NCI-H524 (cell line): ENCODE data around the gene MYO1B.

Source experiments
- DNase-seq, 2 experiments: peaks; one replicate each; lab custom pipeline; 2025; lab: John Stamatoyannopoulos, UW

Gene MYO1B

GRCh38 chr2:191262436-191262835 lies 17.2 kb downstream of the MYO1B start:
- no peak for DNase-seq

DNA sequence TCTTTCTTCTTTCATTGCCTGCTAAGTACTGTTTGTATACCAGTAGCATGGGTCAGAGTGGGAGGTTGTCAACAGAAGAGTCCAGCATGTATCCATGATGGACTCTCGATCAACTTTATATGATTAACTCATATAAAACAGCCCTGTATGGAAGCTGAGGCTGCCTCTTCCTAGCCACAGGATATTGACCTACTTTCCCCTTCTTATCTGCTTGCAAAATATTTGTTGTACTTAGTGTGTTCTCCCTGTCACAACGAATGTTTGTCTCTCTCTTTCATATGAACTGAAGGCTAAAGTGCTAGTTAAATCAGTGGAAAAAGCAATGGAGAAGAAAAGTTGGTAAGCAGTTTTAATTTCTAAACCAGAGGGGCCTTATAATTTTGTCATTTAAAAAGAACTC lies 17.8 kb downstream of the MYO1B start:
- DNase-seq, result no peak

DNA sequence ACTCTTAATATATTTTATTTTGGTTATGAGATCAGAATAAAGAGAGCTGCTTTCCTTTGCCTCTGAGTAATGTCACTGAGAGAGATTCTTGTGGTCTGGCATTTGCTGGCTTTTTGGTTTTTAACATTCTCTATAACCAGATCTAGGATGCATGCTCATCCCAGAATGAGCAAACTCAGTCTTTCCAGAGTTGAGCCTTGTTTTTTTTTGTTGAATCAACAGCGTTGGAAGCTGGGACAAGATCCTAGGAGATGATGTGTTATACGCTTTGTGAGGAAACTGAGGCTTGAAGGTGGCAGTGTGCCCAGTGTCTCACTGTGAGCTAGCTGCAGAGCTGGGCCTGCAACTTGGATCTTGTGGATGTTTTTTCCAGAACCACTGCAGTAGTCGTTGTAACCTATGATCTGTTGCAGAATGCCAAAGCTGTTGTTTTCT lies 19.5 kb downstream of the MYO1B start:
- no peak for DNase-seq

DNA sequence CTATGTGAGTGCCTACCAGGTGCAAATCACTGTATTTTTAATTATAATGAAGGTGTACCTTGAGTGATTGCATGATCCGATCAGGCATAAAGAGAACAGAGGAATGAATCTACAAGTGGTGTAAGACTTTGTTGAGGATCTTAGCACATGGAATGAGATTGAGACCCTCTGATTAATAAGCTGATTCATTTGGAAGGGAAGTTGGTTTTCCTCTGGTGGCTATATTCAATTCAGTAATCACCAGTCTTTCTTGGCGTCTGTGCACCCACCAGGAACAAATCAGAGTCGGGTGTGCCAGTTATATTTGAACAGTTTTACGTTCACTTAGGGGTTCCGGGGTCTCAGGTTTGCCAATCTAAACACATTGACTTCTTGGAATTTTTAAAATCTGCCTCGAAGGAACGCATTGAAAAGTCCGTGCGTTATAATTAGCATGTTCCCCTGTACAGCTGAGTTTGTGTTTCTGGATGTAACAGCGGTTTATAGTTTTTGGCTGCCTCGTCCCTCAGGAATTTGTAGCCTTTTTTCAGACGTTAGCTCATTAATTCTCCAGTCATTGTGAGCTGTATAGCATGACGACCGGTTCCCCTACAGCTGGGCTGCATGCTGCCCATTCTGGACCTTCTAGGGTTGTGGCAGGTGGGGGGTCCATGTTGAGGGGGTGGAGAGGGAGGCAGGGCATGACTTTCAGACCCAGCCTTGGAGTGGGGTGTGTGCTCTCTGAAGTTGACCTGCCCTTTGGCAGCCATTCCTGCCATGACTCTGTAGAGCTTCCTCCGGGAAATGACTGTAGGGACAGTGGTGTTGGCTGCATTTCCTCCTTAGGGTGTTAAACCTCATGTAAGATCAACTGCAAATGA lies 20.3 kb downstream of the MYO1B start:
- no peak for DNase-seq

DNA sequence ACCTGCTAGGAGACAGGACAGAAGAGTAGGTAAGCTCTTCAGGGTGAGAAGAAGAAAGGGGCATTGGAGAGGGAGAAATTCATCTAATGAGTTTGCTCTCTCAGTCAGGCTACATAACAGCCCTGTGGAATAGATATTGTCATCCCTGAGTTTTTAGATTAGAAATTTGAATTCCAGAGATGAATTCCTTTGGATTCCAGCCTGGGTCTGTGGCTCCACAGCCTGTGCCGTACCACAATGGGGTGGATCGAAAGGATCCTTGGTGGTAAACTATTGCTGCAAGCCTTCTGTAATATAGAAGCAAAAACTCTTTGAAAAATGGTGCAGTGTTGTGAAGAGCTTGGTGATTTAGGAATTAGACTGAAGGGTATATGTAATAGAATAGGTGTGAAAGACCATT lies 21.0 kb downstream of the MYO1B start:
- DNase-seq, result no peak

DNA sequence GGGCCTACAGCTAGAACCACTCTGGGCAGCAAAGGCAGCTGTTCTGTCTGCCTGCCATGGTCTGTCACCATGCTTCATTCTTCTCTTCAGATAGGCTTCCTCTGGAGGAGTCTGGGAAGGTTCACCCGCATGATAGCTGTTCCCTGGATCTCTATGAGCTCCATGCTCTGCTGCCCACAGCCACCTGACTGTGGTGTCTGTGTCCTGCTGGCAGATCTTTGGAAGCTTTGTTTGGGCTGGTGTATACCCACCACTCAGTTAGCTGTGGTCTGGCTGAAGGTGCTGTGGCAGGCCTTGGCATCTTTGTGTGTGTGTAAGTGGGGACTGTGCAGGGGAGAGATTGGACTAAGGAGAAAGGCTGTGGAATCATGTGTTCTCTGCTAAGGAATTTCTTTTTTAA lies 23.4 kb downstream of the MYO1B start:
- DNase-seq, result no peak

DNA sequence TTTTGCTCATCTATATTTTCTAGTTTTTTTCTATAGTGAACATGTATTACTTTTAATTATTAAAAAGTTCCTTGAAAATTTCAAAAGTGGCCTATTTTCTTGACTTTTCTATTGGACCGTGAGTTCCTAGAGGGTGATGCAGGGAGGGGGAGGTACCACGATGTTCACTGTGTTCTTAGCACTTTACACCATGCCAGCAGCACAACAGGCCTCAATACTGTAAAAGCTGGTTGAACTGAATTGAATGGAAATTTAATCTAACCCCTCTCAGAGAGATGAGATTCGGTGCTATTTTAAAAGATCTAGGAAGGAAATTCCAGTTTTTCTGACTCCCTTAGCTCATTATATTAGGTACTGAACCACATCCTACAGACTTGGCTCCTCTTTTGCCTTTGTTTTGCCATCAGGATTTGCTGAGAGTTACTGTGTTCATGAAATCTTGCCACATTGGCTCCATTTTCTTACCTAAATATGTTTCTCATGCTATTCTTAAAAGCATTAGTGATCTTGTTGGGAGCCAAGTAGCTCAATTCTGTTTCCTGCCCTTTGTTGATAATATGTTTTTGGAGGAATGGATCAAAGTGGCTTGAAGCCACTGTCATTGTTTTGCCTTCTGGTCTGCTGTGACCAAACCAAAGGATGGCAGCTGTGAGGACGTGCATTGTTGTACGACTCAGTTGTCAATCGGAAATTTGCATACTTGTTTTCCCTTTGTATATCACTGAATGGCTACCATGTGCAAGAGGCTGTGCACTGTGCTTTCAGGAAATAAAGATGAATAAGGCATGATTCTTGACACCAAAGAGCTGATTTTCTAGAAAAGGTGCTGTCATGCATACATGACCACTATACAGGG lies 25.3 kb downstream of the MYO1B start:
- DNase-seq, result peak in 1 of 2 experiments; percentile 5

DNA sequence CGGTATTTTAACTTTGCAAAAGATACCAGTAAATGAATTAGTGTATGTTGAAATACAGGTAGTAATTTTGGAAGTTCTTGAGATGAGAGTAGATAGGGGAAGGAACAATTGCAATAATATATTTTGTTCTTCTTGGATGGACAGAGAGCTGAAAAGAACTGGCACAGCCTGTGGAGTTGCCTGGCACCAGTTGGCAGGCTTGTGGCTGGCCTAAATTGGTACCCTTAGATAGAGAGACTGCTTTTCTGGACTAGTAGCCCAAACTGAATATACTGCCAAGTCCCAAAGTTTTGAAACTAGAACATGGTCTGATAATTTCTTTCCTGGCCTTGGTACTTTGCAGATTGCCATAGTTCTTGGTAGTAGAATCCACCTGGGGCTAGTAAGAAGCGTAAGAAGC lies 26.9 kb downstream of the MYO1B start:
- no peak for DNase-seq

GRCh38 chr2:191274413-191274815 lies 29.2 kb downstream of the MYO1B start:
- DNase-seq, result no peak

DNA sequence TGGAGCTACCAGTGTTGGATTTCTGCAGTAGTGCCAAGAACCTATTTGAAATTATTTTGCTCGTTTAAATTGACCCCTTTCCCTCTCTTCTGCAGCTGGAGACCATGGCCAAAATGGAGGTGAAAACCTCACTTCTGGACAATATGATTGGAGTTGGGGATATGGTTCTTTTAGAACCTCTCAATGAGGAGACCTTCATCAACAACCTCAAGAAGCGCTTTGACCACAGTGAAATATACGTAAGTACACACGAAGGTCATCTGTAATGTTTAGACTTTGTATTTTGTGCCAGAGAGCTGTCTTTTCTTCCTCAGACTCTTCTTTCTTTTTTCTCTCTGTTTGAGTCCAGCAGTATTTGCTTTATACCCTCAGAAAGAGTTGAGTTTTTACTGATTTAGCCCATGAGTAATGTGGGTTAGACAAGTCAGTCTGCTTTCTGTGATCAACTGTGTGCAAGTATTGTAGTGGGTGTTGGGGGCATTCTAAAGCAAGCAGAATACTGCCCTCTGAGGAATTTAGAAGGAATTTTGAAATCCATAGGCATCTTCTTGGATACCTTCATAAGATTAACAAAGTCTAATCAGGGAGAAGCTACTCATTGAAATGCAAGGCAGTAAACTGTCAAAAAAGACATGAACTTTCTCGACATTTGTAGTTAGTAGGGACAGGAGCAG lies 31.7 kb downstream of the MYO1B start:
- no peak for DNase-seq

DNA sequence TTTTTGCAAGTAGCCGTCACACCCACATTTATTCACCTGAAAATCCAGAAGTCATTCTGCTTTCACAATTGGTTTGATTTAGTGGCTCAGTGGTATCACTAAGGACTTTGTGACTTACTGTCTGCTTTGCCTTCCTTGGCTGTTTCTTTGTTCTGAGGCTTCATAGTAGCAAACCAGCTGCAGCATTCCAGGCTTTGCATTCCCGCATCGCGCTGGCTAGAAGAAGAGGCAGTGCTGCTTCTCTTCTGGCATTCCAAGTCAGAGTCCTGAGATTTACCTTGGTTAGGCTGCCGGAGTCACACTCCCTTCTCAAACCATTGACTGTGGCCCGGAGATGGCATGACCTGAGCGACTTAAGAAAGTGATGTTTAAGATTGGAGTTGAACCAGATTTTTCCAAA lies 35.1 kb downstream of the MYO1B start:
- DNase-seq, result no peak

DNA sequence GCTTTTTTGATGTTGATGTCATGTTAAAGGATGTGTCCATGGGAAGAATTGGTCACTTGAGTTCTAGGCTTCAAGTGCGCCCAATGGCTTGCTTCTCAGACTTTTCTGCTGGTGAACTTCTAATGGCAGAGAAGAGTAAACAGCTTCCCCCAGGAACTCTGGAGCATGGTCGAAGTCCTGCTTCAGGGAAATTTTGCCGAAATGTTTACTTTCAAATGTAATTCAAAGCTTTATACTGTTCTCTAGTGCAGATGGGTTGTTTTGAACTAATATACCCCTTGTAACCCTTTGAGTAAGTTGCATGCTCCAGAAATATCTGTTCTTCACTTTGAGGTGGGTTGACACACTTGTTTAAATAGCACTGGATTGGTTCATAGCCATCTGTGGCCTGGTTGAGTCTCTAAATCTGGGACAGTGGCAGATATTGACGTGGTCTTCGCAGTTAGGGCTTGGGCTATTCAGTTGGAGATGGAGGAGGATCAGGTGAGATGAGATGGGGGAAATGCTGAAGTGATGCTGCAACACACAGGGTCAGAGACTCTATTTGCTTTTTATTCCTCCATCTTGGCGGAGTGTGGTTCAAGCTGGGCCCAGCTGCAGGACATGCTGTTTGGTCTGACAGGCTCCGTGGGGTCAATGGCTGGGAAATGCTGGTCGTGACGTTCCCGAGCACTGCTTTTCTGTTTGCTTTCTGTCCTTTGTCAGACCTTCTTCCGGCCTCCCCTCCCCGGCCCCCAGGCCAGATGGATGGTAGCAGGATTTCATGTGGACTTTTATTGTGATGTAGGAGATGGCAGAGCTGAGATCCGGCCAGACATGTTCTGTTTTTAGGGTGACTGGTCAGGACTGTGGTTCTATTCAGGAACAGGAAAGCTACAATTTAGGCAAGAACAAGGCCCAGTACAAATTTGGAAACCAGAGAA lies 35.9 kb downstream of the MYO1B start:
- no peak for DNase-seq

- no peak for DNase-seq
Measured at GRCh38 chr2:191285252-191285651, 40.0 kb downstream of the MYO1B start.

DNA sequence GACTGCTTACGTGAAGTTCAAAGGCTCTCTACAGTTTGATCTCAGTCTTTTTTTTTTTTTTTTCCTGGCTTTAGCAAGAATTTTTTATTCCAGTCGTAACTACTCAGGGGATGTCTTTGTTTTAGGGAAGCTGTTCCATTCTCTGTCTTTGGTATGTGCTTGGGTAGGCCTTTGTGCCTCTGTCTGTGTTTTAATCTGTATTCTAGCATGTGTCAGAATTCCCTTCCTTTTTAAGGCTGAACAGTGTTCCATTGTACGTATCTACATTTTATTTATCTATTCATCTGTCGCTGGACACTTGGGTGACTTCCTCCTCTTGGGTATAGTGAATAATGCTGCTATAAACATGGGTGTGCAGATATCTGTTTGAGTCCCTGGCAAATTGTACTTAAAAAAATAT lies 42.6 kb downstream of the MYO1B start:
- DNase-seq, result no peak

DNA sequence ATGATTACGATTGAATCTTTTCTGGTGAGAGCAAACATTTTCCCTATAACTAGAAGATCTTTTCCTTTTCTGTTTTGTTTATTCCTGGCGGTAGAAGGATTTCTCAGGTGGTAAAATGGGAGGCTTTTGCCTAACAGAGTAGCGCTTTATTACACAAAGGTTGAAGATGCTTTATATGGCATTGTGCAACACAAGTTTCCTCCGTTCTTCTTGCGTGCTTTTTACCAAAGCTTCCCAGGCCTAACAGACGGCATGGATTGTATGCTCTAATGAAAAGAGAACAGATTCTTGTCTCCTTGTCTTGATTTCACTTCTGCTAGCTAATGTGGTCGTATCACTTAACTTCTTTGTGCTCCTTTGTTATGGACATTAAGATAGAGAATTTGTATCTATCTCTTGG lies 43.8 kb downstream of the MYO1B start:
- no peak for DNase-seq

- no peak for DNase-seq
Measured at GRCh38 chr2:191291471-191291870, 46.3 kb downstream of the MYO1B start.

DNA sequence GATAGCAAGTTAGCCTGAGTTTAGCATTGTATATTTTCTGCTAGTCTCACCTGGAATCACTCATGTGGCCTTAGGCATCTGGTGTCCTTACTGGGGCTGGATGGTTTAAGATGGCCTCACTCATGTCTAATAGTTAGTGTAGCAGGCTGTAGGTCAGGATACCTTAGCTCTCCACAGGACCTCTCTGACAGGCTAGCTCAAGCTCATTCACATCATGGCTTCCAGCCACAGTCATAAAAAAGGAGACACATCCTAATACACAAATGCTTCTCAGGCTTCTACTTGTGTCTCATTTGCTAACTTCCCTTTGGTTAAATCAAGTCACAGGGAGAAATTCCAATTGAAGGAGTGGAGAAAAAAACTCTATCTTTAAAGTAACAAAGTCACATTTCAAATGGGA lies 47.7 kb downstream of the MYO1B start:
- DNase-seq, result no peak

DNA sequence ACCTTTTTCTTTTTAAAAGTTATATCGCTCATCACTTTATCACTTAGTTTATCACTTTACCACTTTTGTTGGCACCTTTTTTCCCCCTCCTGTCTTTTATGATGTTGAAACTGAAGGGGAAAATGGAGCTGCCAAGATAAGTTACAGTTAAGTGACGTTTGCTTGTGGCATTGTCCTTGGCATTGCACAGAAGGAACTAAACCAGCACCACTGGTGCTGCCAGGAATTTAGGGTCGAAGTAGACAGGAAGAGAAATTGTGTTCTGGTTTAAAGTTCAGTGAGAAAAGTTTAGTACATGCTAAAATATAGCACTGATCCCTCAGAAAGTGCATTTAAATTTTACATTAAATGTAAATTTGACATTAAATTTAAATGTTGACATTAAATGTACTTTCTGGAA lies 49.9 kb downstream of the MYO1B start:
- DNase-seq, result no peak

GRCh38 chr2:191296083-191297006 lies 51.1 kb downstream of the MYO1B start:
- DNase-seq, result no peak

- no peak for DNase-seq
Measured at GRCh38 chr2:191297033-191297432, 51.8 kb downstream of the MYO1B start.
